B cell (primary cell): Measurements from ENCODE around the gene OCIAD2. TPM values are rescaled to one million over a fixed set of nuclear protein-coding genes. Genes with fewer than 3 reads are reported as not detected.
A peak's percentile ranks its signal among the peaks of the same experiment; 100 is the strongest.

Source experiments
- ATAC-seq: fragments of 200-7000 bp; cut with Tn5 transposase; one replicate; pipeline ENCODE4 v1.10.0; 2021; ENCODE audit warnings: low read depth, mild to moderate bottlenecking, moderate number of reproducible peaks, moderate library complexity
- CTCF ChIA-PET: fragments of 350-600 bp; sonication (Branson Sonifier 250); formaldehyde crosslinking; loops from one replicate; lab custom pipeline; 2021; ENCODE audit warnings: antibody characterized with exemption, inconsistent platforms; lab: Charles Lee
- POLR2A ChIA-PET: fragments of 350-600 bp; sonication (Branson Sonifier 250); formaldehyde crosslinking; loops from one replicate; lab custom pipeline; 2021; ENCODE audit warnings: antibody characterized with exemption; lab: Charles Lee
- DNase-seq: peaks from one replicate; pipeline ENCODE4 v3.0.0; 2013
- H2AFZ ChIP-seq: 2 replicates; pipeline ENCODE4 v1.6.1; 2012; ENCODE audit warnings: mild to moderate bottlenecking, low read depth, low read length; ENCODE audit not compliant: insufficient read depth, poor library complexity, severe bottlenecking
- H3K27ac ChIP-seq, 2 donors: 1 replicate in 1 of 2; 2 replicates in 1 of 2; pipeline ENCODE4 v1.5.1; 2012 to 2013; ENCODE audit warnings: low read length in 2 of 2, mild to moderate bottlenecking in 2 of 2, moderate library complexity in 1 of 2
- H3K27me3 ChIP-seq, 4 experiments: fragments of 200-600 bp in 1 of 4; sonication (generic) in 1 of 4; replicated peaks in 1 of 4; 1 replicate in 2 of 4; 2 replicates in 2 of 4; pipeline versions ENCODE4 v1.6.1 to v1.7.0; 2013 to 2016; ENCODE audit warnings: low read length in 3 of 4, mild to moderate bottlenecking in 2 of 4, mixed read lengths in 1 of 4, moderate library complexity in 1 of 4; ENCODE audit not compliant: insufficient read depth in 4 of 4, control insufficient read depth in 3 of 4; ENCODE audit errors: control extremely low read depth in 1 of 4
- H3K36me3 ChIP-seq, 2 experiments: replicated peaks in 1 of 2; 1 replicate in 1 of 2; 2 replicates in 1 of 2; pipeline versions ENCODE4 v1.6.1 to v1.7.1; 2013; ENCODE audit warnings: low read length in 1 of 2; ENCODE audit not compliant: insufficient read depth in 2 of 2, control insufficient read depth in 1 of 2; ENCODE audit errors: control extremely low read depth in 1 of 2, extremely low read depth in 1 of 2
- H3K4me1 ChIP-seq, 2 donors: fragments of 200-600 bp in 1 of 2; sonication (generic) in 1 of 2; 1 replicate in 1 of 2; 2 replicates in 1 of 2; pipeline versions ENCODE4 v1.5.1 to v1.6.1; 2013 to 2017; ENCODE audit warnings: low read length in 2 of 2; ENCODE audit not compliant: control insufficient read depth in 2 of 2, insufficient read depth in 2 of 2
- H3K4me2 ChIP-seq: replicated peaks from 2 replicates; pipeline ENCODE3; 2012; ENCODE audit warnings: mild to moderate bottlenecking, low read depth, low read length; ENCODE audit not compliant: poor library complexity, severe bottlenecking
- H3K4me3 ChIP-seq, 5 experiments: fragments of 200-600 bp in 1 of 5; sonication (generic) in 1 of 5; 1 replicate in 3 of 5; 2 replicates in 2 of 5; pipeline versions ENCODE4 v1.5.1 to v1.7.0; 2011 to 2016; ENCODE audit warnings: low read length in 4 of 5, mild to moderate bottlenecking in 4 of 5, low read depth in 2 of 5, control low read depth in 1 of 5, moderate library complexity in 1 of 5; ENCODE audit not compliant: insufficient read depth in 1 of 5; ENCODE audit errors: control extremely low read depth in 1 of 5, extremely low read depth in 1 of 5
- H3K79me2 ChIP-seq: fragments of 200-600 bp; sonication (generic); one replicate; pipeline ENCODE4 v1.6.0; 2016; ENCODE audit warnings: low read length; ENCODE audit not compliant: control insufficient read depth, insufficient read depth
- H3K9ac ChIP-seq: fragments of 200-600 bp; sonication (generic); 2 replicates; pipeline ENCODE4 v1.6.1; 2017; ENCODE audit warnings: mild to moderate bottlenecking, low read length, moderate library complexity
- H3K9me3 ChIP-seq, 3 donors: one replicate each; pipeline versions ENCODE4 v1.6.1 to v1.7.1; 2013; ENCODE audit warnings: low read length in 2 of 3; ENCODE audit not compliant: control insufficient read depth in 2 of 3, insufficient read depth in 1 of 3; ENCODE audit errors: control extremely low read depth in 1 of 3
- H4K20me1 ChIP-seq: 2 replicates; pipeline ENCODE4 v1.6.0; 2012; ENCODE audit warnings: mild to moderate bottlenecking, low read length; ENCODE audit not compliant: insufficient read depth, control insufficient read depth, poor library complexity, severe bottlenecking
- H3K27ac Mint-ChIP-seq: one replicate; pipeline ENCODE4 v1.8.0; 2021; ENCODE audit warnings: mixed read lengths
- H3K27me3 Mint-ChIP-seq: one replicate; pipeline ENCODE4 v1.8.0; 2021; ENCODE audit warnings: mixed read lengths
- H3K4me1 Mint-ChIP-seq: one replicate; pipeline ENCODE4 v1.8.0; 2021; ENCODE audit warnings: mixed read lengths
- H3K4me3 Mint-ChIP-seq: one replicate; pipeline ENCODE4 v1.8.0; 2021; ENCODE audit warnings: mixed read lengths
- H3K9me3 Mint-ChIP-seq: one replicate; pipeline ENCODE4 v1.8.0; 2022; ENCODE audit warnings: mixed read lengths; ENCODE audit not compliant: insufficient read depth
- EZH2 ChIP-seq: IDR thresholded peaks from 2 replicates; pipeline ENCODE4 v1.6.1; 2012; ENCODE audit warnings: borderline replicate concordance, low read depth, mild to moderate bottlenecking, moderate library complexity, low read length; ENCODE audit not compliant: insufficient read depth, poor library complexity, severe bottlenecking
- WGBS: methylation state at CpG from one replicate; pipeline ENCODE4 v1.1.5; 2013; ENCODE audit warnings: missing lambda C conversion rate; ENCODE audit not compliant: insufficient coverage; 5-methylcytosine and 5-hydroxymethylcytosine counted together
- intact Hi-C: fragments of 100-400 bp; cut with micrococcal nuclease; formaldehyde crosslinking; loops from one replicate; pipeline ENCODE4 v1.10.0; 2022
- polyA plus RNA-seq: library from polyadenylated mRNA; depleted of rRNA; stranded (reverse); fragments of >200 nt; gene quantifications from 2 replicates; pipeline ENCODE4 v1.2.3, GENCODE V29; 2012
- total RNA-seq, 2 donors: library from RNA; stranded (reverse); fragments of 120-200 nt in 1 of 2; gene quantifications; 1 replicate in 1 of 2; 2 replicates in 1 of 2; pipeline versions ENCODE4 v1.2.3 to v1.2.4, GENCODE V29; 2013 to 2022
- TF ChIP-seq, protein P1 (sequence below): fragments of 200-600 bp; IDR thresholded peaks from one replicate; pipeline ENCODE4 v1.8.0; 2022; ENCODE audit warnings: antibody characterized with exemption, mild to moderate bottlenecking

OCIAD2 gene
- total and polyA plus RNA-seq, 2 donors (not counting 1 experiment from before 2014, with no cell fraction given) = 39.3 to 47.9 TPM

GRCh38 chr4:48905363-48906015 is 1.1 kb downstream of the OCIAD2 start:
- peak overlapping the region; percentile 85 for H3K9ac ChIP-seq
- peaks cover 16 to 20% of the 10 kb centered on the region in 2 donors for H3K4me1 ChIP-seq
- peak overlapping the region; percentile 90 for H2AFZ ChIP-seq
- peaks cover 3 to 31% of the 10 kb centered on the region in 2 experiments for H3K36me3 ChIP-seq
- Mint-ChIP-seq H3K4me3 (peak overlapping the region; percentile 93), H3K4me1 (peaks cover 29% of the 10 kb centered on the region), H3K27me3 (no peaks in the 10 kb centered on the region), H3K9me3 (no peaks in the 10 kb centered on the region), H3K27ac (peak overlapping the region; percentile 80)
- ATAC-seq (no peak), DNase-seq (no peak)
- ChIA-PET POLR2A (interaction anchor here (1.1 kb wide), 1 partner anchor 125 kb away, joined by 3 read pairs; the partner anchor contains the start of gene FRYL), CTCF (interaction anchor here (4.4 kb wide), 1 partner anchor 327 kb away, joined by 42 read pairs; no protein-coding TSS in a partner anchor)
- H3K4me3 ChIP-seq = peak overlapping the region; percentile 36 to 80 (median 71)
- H3K79me2 ChIP-seq = peaks cover 43% of the 10 kb centered on the region
- H3K9me3 ChIP-seq = no peaks in the 10 kb centered on the region
- TF ChIP-seq, protein P1, sequence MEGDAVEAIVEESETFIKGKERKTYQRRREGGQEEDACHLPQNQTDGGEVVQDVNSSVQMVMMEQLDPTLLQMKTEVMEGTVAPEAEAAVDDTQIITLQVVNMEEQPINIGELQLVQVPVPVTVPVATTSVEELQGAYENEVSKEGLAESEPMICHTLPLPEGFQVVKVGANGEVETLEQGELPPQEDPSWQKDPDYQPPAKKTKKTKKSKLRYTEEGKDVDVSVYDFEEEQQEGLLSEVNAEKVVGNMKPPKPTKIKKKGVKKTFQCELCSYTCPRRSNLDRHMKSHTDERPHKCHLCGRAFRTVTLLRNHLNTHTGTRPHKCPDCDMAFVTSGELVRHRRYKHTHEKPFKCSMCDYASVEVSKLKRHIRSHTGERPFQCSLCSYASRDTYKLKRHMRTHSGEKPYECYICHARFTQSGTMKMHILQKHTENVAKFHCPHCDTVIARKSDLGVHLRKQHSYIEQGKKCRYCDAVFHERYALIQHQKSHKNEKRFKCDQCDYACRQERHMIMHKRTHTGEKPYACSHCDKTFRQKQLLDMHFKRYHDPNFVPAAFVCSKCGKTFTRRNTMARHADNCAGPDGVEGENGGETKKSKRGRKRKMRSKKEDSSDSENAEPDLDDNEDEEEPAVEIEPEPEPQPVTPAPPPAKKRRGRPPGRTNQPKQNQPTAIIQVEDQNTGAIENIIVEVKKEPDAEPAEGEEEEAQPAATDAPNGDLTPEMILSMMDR = no peak
- TF ChIP-seq EZH2 = no peak
- H4K20me1 ChIP-seq = peaks cover 5% of the 10 kb centered on the region
- H3K27ac ChIP-seq = peak overlapping the region in 1 of 2 donors; percentile 82
- H3K4me2 ChIP-seq = peak overlapping the region; percentile 87
- intact Hi-C loops = loop anchor here (1.0 to 5.0 kb wide), 4 partner anchors 74 to 327 kb away; partner anchors contain the start of genes FRYL and OCIAD1
- H3K27me3 ChIP-seq = no peaks in the 10 kb centered on the region
- 100% methylated on average over 4 of the region's 9 CpGs for WGBS
